ENCODE measurements around the gene CDC14B. TPM values are rescaled to one million over a fixed set of nuclear protein-coding genes. Genes with fewer than 3 reads are reported as not detected.

CDC14B gene
- total RNA-seq, 3 donors from 2014 or later, result 14.2 to 21.2 (median 16.2) TPM

GRCh38 chr9:96467784-96468183, 151.9 kb downstream of the CDC14B start:
- H3K4me3 ChIP-seq, result no peak overlapping the region
- H3K36me3 ChIP-seq (ENCODE audit: low read depth), result no peaks in the 10 kb centered on the region
- no peak for DNase-seq
- no peaks in the 10 kb centered on the region for H3K9me3 ChIP-seq
- ATAC-seq, result no peak
- no peaks in the 10 kb centered on the region for H3K4me1 ChIP-seq (ENCODE audit: low read depth)
- no peak for TF ChIP-seq CTCF (IDR thresholded peaks at IDR 0.05)
- intact Hi-C loops (cut with DNase I, micrococcal nuclease), result no loop called here

GRCh38 chr9:96464426-96464825, 155.2 kb downstream of the CDC14B start:
- intact Hi-C loops (cut with DNase I, micrococcal nuclease), result no loop called here
- no peak for TF ChIP-seq CTCF (IDR thresholded peaks at IDR 0.05)

GRCh38 chr9:96462541-96462940, 157.1 kb downstream of the CDC14B start:
- Histone ChIP-seq H3K4me1 (ENCODE audit: low read depth) (no peaks in the 10 kb centered on the region), H3K36me3 (ENCODE audit: low read depth) (no peaks in the 10 kb centered on the region), H3K4me3 (no peak overlapping the region), H3K9me3 (no peaks in the 10 kb centered on the region)
- no peak for DNase-seq
- no peak for TF ChIP-seq CTCF (IDR thresholded peaks at IDR 0.05)
- ATAC-seq, result no peak
- intact Hi-C loops (cut with DNase I, micrococcal nuclease), result no loop called here

More at GRCh38 chr9:96464426-96464825, 155.2 kb downstream of the CDC14B start:
- DNase-seq (no peak), ATAC-seq (no peak)
- Histone ChIP-seq H3K9me3 (no peaks in the 10 kb centered on the region), H3K4me3 (no peak overlapping the region), H3K4me1 (ENCODE audit: low read depth) (no peaks in the 10 kb centered on the region), H3K36me3 (ENCODE audit: low read depth) (no peaks in the 10 kb centered on the region)

- Histone ChIP-seq H3K4me1 (ENCODE audit: low read depth) (no peaks in the 10 kb centered on the region), H3K9me3 (no peaks in the 10 kb centered on the region), H3K36me3 (ENCODE audit: low read depth) (no peaks in the 10 kb centered on the region), H3K4me3 (no peak overlapping the region)
- DNase-seq (no peak), ATAC-seq (no peak)
- no peak for TF ChIP-seq CTCF (IDR thresholded peaks at IDR 0.05)
- intact Hi-C loops (cut with DNase I, micrococcal nuclease), result no loop called here
Measured at GRCh38 chr9:96461336-96461735, 158.3 kb downstream of the CDC14B start.

- no peak for ATAC-seq
- no peak for DNase-seq
- no peaks in the 10 kb centered on the region for H3K36me3 ChIP-seq (ENCODE audit: low read depth)
- intact Hi-C loops (cut with DNase I, micrococcal nuclease), result no loop called here
- H3K4me3 ChIP-seq, result no peak overlapping the region
- H3K4me1 ChIP-seq (ENCODE audit: low read depth), result no peaks in the 10 kb centered on the region
- no peak for TF ChIP-seq CTCF (IDR thresholded peaks at IDR 0.05)
- H3K9me3 ChIP-seq, result no peaks in the 10 kb centered on the region
Measured at GRCh38 chr9:96460882-96461281, 158.8 kb downstream of the CDC14B start.

GRCh38 chr9:96460470-96460869, 159.2 kb downstream of the CDC14B start:
- intact Hi-C loops (cut with DNase I, micrococcal nuclease), result no loop called here
- TF ChIP-seq CTCF (IDR thresholded peaks at IDR 0.05), result no peak
- no peaks in the 10 kb centered on the region for H3K9me3 ChIP-seq
- H3K4me3 ChIP-seq, result no peak overlapping the region
- ATAC-seq (no peak), DNase-seq (no peak)
- no peaks in the 10 kb centered on the region for H3K36me3 ChIP-seq (ENCODE audit: low read depth)
- H3K4me1 ChIP-seq (ENCODE audit: low read depth), result no peaks in the 10 kb centered on the region
